ENCODE data around the gene LDHB. TPM values are rescaled to one million over a fixed set of nuclear protein-coding genes. Genes with fewer than 3 reads are reported as not detected.
A peak's percentile ranks its signal among the peaks of the same experiment; 100 is the strongest.
"Not testable (repeated sequence)": the region's sequence is repeated elsewhere in the genome, so short reads cannot be mapped to it uniquely, and the experiment has no call there.

Gene LDHB
- total RNA-seq, 2 experiments from 2014 or later = 2,296 to 2,461 TPM

DNA sequence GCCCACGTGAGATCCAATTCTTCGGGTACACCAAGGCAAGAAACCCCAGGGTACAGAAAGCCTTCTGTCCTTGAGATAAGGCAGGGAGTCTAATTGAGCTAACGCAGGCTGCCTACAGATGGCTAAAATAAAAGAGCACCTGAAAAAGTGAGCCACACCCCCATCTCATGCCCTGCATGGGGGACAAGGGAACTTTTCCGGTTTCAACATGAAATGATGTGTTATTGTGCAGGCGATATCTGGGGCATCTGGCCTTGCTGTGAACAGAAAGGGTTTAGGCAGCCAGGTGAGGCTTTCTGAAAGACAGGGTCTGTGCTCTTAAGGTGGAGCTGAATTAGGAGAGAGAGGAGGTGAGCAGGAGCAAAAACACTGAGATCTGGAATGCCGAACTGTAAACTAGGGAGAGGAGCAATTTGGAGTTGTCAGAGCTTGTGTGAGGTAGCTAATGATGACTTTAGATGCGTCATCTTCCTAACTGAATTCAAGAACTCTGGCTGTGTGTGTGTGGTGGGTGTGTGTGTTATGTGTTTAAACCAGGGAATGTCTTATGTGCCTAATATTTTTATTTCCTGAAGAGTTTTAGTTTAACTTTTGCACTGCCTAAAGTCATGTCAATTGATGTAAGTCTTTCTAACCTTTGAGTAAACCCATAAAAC, 20.1 kb upstream of the LDHB start:
- Mint-ChIP-seq H3K4me3 (peak overlapping the region; percentile 3), H3K27ac (peak overlapping the region; percentile 70), H3K36me3 (ENCODE audit: low read depth) (no peaks in the 10 kb centered on the region), H3K9me3 (no peaks in the 10 kb centered on the region), H3K4me1 (ENCODE audit: low read depth) (peaks cover 47% of the 10 kb centered on the region), H3K27me3 (ENCODE audit: low read depth) (no peaks in the 10 kb centered on the region)
- intact Hi-C loops (cut with micrococcal nuclease) = loop anchor here (5.0 kb wide), 1 partner anchor 865 kb away; the partner anchor contains the start of gene C2CD5
- CTCF ChIA-PET = interaction anchor here (1.0 to 3.9 kb wide), 4 partner anchors 17 to 68 kb away, joined by 3 to 28 read pairs (median 4); partner anchors contain the start of gene LDHB
- DNase-seq = peak; percentile 28

DNA sequence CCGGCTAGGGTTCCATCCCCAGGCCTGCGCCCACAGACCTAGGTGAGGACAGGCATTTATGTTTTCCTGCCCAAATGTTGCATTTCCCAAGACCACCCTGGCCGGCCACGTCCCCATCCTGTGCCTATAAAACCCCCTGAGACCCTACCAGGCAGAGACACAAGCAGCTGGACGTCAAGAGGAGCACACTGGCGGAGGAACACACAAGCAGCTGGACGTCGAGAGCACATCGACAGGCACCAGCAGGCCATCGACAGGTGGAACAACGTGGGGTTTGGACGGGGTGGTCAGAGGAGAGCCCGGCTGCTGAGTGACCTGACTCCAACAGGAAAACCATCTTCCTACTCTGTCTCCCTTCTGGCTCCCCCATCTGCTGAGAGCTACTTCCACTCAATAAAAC, 19.6 kb upstream of the LDHB start:
- CTCF ChIA-PET = interaction anchor here (1.0 to 3.9 kb wide), 3 partner anchors 15 to 19 kb away, joined by 4 to 28 read pairs (median 4); partner anchors contain the start of gene LDHB
- Mint-ChIP-seq H3K4me3 (no peak overlapping the region), H3K4me1 (ENCODE audit: low read depth) (peaks cover 47% of the 10 kb centered on the region), H3K27me3 (ENCODE audit: low read depth) (no peaks in the 10 kb centered on the region), H3K36me3 (ENCODE audit: low read depth) (no peaks in the 10 kb centered on the region), H3K9me3 (no peaks in the 10 kb centered on the region), H3K27ac (peak overlapping the region; percentile 70)
- DNase-seq = no peak
- intact Hi-C loops (cut with micrococcal nuclease) = loop anchor here (5.0 kb wide), 1 partner anchor 865 kb away; the partner anchor contains the start of gene C2CD5

DNA sequence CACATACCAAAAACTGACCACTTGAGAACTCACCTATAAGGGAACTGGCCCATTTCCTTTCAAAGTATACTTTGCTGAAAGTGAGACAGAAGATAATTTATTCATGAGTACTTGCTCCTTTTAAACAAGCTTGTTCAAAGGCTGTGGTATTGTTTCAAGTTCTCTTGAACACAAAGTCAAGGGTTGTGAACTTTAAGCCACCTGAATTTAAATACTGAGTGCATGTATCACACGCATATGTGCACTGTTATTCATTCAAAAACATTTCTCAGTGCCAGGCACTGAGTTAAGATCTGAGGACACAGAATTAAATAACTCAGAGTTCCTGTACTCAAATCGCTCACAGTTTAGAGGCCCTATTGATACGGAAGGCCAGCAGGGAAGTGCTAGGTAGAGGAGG, 19.1 kb upstream of the LDHB start:
- H3K27ac Mint-ChIP-seq = peak overlapping the region; percentile 70
- H3K4me3 Mint-ChIP-seq = no peak overlapping the region
- no peaks in the 10 kb centered on the region for H3K36me3 Mint-ChIP-seq (ENCODE audit: low read depth)
- intact Hi-C loops (cut with micrococcal nuclease) = loop anchor here (5.0 kb wide), 1 partner anchor 866 kb away; the partner anchor contains the start of gene C2CD5
- H3K9me3 Mint-ChIP-seq = no peaks in the 10 kb centered on the region
- H3K27me3 Mint-ChIP-seq (ENCODE audit: low read depth) = no peaks in the 10 kb centered on the region
- CTCF ChIA-PET = interaction anchor here (1.1 to 3.9 kb wide), 3 partner anchors 14 to 19 kb away, joined by 4 to 28 read pairs (median 4); partner anchors contain the start of gene LDHB
- DNase-seq = peak; percentile 23
- peaks cover 47% of the 10 kb centered on the region for H3K4me1 Mint-ChIP-seq (ENCODE audit: low read depth)

DNA sequence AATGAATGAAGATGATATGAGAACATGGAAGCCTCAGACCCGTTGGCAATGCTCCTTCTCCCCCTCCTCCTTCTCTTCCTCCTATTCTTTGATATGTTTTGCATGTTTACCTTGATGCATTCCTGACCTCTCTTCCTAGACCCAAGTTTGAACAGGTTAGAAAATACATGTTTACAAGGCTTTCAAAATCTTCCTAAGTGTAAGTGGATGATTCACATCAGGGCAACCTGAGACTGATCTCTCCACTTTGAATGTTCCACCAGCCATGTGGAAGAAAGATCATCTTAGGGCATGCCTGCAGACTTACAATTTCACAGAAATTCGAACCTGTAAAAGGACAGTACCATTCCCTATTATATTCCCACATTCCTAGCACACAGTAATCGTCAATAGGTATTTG, 18.0 kb upstream of the LDHB start:
- Mint-ChIP-seq H3K27ac (peak overlapping the region; percentile 4), H3K4me1 (ENCODE audit: low read depth) (peaks cover 47% of the 10 kb centered on the region), H3K9me3 (no peaks in the 10 kb centered on the region), H3K27me3 (ENCODE audit: low read depth) (no peaks in the 10 kb centered on the region), H3K4me3 (no peak overlapping the region), H3K36me3 (ENCODE audit: low read depth) (no peaks in the 10 kb centered on the region)
- DNase-seq = no peak
- CTCF ChIA-PET = interaction anchor here (0.5 to 3.9 kb wide), 5 partner anchors 13 to 127 kb away, joined by 3 to 28 read pairs (median 4); partner anchors contain the start of gene LDHB
- intact Hi-C loops (cut with micrococcal nuclease) = loop anchor here (5.0 kb wide), 1 partner anchor 867 kb away; the partner anchor contains the start of gene C2CD5

DNA sequence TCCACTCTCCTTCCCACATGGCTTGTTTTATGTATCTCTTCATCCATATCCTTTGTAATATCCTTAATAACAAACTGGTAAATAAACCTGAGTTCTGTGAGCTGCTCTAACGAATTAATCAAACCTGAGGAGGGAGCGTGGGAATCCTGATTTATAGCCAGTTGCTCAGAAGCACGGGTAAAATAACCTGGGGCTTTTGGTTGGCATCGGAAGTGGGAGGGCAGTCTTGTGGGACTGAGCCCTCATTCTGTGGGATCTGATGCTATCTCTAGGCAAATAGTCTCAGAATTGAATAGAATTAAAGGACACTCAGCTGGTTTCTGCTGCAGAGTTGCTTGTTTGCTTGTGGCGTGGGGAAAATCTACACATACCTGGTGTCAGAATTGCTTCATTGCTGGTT, 17.5 kb upstream of the LDHB start:
- no peaks in the 10 kb centered on the region for H3K36me3 Mint-ChIP-seq (ENCODE audit: low read depth)
- no peak for DNase-seq
- intact Hi-C loops (cut with micrococcal nuclease) = loop anchor here (5.0 kb wide), 1 partner anchor 867 kb away; the partner anchor contains the start of gene C2CD5
- CTCF ChIA-PET = interaction anchor here (3.9 kb wide), 1 partner anchor 17 kb away, joined by 28 read pairs; the partner anchor contains the start of gene LDHB
- H3K27ac Mint-ChIP-seq = no peak overlapping the region
- no peak overlapping the region for H3K4me3 Mint-ChIP-seq
- H3K27me3 Mint-ChIP-seq (ENCODE audit: low read depth) = no peaks in the 10 kb centered on the region
- H3K4me1 Mint-ChIP-seq (ENCODE audit: low read depth) = peaks cover 44% of the 10 kb centered on the region
- H3K9me3 Mint-ChIP-seq = no peaks in the 10 kb centered on the region

DNA sequence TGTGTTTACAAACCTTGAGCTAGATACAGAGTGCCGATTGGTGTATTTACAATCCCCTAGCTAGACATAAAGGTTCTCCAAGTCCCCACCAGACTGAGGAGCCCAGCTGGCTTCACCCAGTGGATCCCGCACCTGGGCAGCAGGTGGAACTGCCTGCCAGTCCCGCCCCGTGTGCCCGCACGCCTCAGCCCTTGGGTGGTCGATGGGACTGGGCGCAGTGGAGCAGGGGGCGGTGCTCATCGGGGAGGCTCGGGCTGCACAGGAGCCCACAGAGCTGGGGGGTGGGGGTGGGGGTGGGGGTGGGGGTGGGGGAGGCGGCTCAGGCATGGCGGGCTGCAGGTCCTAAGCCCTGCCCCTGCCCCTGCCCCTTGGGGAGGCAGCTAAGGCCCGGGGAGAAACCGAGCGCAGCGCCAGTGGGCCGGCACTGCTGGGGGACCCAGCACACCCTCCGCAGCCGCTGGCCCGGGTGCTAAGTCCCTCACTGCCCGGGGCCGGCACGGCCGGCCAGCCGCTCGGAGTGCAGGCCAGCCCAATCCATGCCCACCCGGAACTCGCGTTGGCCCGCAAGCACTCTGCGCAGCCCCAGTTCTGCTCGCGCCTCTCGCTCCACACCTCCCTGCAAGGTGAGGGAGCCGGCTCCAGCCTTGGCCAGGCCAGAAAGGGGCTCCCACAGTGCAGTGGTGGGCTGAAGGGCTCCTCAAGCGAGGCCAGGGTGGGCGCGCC, 16.3 kb upstream of the LDHB start:
- H3K27ac Mint-ChIP-seq; H3K27me3 Mint-ChIP-seq (ENCODE audit: low read depth); intact Hi-C loops (cut with micrococcal nuclease); H3K9me3 Mint-ChIP-seq; H3K36me3 Mint-ChIP-seq (ENCODE audit: low read depth); DNase-seq; H3K4me3 Mint-ChIP-seq: not testable (repeated sequence)
- peaks cover 35% of the 10 kb centered on the region for H3K4me1 Mint-ChIP-seq (ENCODE audit: low read depth)
- CTCF ChIA-PET = interaction anchor here (0.6 to 1.7 kb wide), 2 partner anchors 11 to 281 kb away, joined by 3 read pairs; no protein-coding TSS in a partner anchor

DNA sequence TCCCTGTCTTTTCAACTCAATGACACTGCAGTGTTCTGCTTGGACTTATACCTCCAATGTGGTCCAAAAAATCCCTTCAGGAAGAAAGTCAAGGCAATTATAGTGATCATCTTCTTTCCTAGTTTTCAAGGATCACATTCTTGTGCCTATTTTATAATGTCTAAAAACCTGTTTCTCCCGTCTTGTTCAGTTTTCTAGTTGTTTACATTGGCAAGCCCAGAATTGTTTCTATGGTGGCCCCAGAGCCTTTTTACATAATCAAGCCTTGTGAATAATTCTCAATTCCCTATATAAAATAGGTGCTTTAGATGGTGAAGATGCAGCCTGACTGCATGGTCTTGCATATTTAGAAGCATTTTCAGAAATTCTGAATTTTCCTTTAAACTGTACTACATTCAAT, 14.5 kb upstream of the LDHB start:
- no peak for DNase-seq
- CTCF ChIA-PET = no interaction called here
- H3K4me1 Mint-ChIP-seq (ENCODE audit: low read depth) = peaks cover 17% of the 10 kb centered on the region
- no peaks in the 10 kb centered on the region for H3K36me3 Mint-ChIP-seq (ENCODE audit: low read depth)
- no peaks in the 10 kb centered on the region for H3K9me3 Mint-ChIP-seq
- H3K27me3 Mint-ChIP-seq (ENCODE audit: low read depth) = no peaks in the 10 kb centered on the region
- no peak overlapping the region for H3K4me3 Mint-ChIP-seq
- intact Hi-C loops (cut with micrococcal nuclease) = no loop called here
- H3K27ac Mint-ChIP-seq = no peak overlapping the region

DNA sequence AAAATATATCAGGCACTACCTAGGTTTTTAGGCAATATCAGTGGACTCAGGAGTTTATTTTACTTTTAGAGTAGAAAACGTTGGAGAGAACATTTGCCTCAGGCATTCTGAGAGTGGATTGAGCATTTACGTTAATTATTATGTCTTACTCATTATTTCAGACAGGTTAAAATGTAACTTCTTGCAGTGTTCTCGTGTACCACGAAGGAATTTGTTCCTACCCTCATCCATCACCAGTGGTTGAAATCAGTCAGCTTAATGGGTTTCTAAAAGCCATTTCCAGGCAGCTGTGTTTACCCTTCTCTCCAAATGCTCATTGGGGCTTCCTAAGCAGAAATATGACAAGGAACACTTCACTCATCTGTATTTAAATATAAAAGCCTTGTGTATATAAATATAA, 9.1 kb upstream of the LDHB start:
- no peak for DNase-seq
- CTCF ChIA-PET = interaction anchor here (0.7 kb wide), 1 partner anchor 29 kb away, joined by 3 read pairs; no protein-coding TSS in a partner anchor
- Mint-ChIP-seq H3K36me3 (ENCODE audit: low read depth) (no peaks in the 10 kb centered on the region), H3K4me1 (ENCODE audit: low read depth) (no peaks in the 10 kb centered on the region), H3K4me3 (no peak overlapping the region), H3K27ac (no peak overlapping the region), H3K27me3 (ENCODE audit: low read depth) (no peaks in the 10 kb centered on the region), H3K9me3 (no peaks in the 10 kb centered on the region)
- intact Hi-C loops (cut with micrococcal nuclease) = no loop called here

DNA sequence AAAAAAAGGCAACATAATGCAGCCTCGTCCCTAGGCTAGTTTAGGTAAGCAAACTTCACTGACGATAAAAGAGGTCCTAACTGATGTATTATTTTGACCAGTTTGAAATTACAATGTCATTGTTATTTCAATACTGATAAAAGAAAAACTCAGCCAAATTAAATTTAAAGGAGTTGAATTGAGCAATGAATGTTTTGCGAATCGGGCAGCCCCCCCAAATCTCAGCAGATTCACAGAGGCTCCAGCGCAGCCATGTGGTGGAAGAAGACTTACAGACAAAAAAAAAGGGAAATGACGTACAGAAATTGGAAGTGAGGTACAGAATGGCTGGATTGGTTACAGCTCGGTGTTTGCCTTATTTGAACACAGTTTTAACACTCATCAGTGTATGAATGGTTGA, 8.2 kb upstream of the LDHB start:
- Mint-ChIP-seq H3K4me3 (no peak overlapping the region), H3K9me3 (no peaks in the 10 kb centered on the region), H3K36me3 (ENCODE audit: low read depth) (no peaks in the 10 kb centered on the region), H3K27me3 (ENCODE audit: low read depth) (no peaks in the 10 kb centered on the region), H3K4me1 (ENCODE audit: low read depth) (peaks cover 3% of the 10 kb centered on the region), H3K27ac (no peak overlapping the region)
- CTCF ChIA-PET = interaction anchor here (0.6 kb wide), 1 partner anchor 12 kb away, joined by 3 read pairs; no protein-coding TSS in a partner anchor
- DNase-seq = no peak
- intact Hi-C loops (cut with micrococcal nuclease) = no loop called here

DNA sequence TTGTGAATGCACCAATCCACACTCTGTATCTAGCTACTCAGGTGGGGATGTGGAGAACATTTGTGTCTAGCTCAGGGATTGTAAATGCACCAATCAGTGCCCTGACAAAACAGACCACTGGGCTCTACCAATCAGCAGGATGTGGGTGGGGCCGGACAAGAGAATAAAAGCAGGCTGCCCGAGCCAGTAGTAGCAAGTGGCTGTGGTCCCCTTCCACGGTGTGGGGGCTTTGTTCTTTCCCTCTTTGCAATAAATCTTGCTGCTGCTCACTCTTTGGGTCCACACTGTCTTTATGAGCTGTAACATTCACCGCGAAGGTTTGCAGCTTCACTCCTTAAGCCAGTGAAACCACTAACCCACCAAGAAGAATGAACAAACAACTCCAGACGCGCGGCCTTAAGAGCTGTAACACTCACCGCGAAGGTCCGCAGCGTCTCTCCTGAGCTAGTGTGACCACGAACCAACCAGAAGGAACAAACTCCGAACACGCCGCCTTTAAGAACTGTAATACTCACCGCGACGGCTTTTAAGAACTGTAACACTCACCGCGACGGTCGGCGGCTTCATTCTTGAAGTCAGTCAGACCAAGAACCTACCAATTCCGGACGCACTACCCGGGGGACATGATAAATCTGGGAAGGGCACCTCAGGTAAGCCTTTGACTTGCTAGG, 4.6 kb upstream of the LDHB start:
- intact Hi-C loops (cut with micrococcal nuclease) = no loop called here
- Mint-ChIP-seq H3K9me3 (no peaks in the 10 kb centered on the region), H3K4me1 (ENCODE audit: low read depth) (peaks cover 27% of the 10 kb centered on the region), H3K36me3 (ENCODE audit: low read depth) (peaks cover 4% of the 10 kb centered on the region), H3K27ac (no peak overlapping the region), H3K27me3 (ENCODE audit: low read depth) (no peaks in the 10 kb centered on the region), H3K4me3 (no peak overlapping the region)
- no peak for DNase-seq
- CTCF ChIA-PET = interaction anchor here (0.7 to 1.5 kb wide), 3 partner anchors 11 to 18 kb away, joined by 3 to 4 read pairs (median 4); no protein-coding TSS in a partner anchor

DNA sequence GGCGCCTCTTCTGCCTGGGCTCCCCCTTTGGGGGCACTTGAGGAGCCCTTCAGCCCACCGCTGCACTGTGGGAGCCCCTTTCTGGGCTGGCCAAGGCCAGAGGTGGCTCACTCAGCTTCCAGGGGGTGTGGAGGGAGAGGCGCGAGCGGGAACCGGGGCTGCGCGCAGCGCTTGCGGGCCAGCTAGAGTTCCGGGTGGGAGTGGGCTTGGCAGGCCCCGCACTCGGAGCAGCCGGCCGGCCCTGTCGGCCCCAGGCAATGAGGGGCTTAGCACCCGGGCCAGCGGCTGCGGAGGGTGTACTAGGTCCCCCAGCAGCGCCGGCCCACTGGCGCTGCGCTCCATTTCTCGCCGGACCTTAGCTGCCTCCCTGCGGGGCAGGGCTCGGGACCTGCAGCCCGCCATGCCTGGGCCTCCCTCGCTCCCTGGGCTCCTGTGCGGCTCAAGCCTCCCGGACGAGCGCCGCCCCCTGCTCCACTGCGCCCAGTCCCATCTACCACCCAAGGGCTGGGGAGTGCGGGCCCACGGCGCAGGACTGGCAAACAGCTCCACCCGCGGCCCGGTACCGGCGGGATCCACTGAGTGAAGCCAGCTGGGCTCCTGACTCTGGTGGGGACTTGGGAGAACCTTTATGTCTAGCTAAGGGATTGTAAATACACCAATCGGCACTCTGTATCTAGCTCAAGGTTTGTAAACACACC, 3.9 kb upstream of the LDHB start:
- H3K36me3 Mint-ChIP-seq (ENCODE audit: low read depth); H3K27ac Mint-ChIP-seq; H3K9me3 Mint-ChIP-seq; DNase-seq; intact Hi-C loops (cut with micrococcal nuclease); H3K4me3 Mint-ChIP-seq; H3K27me3 Mint-ChIP-seq (ENCODE audit: low read depth): not testable (repeated sequence)
- CTCF ChIA-PET = interaction anchor here (0.7 to 1.8 kb wide), 5 partner anchors 10 to 192 kb away, joined by 3 to 7 read pairs (median 4); no protein-coding TSS in a partner anchor
- H3K4me1 Mint-ChIP-seq (ENCODE audit: low read depth) = peaks cover 27% of the 10 kb centered on the region

Data from activated naive CD4-positive, alpha-beta T cell treated with anti-CD3 and anti-CD28 coated beads for 36 hours (primary cell).